NCI-H187 (cell line): ENCODE measurements around the gene LRRN4CL.
A peak's percentile ranks its signal among the peaks of the same experiment; 100 is the strongest.
"Not testable (repeated sequence)": the region's sequence is repeated elsewhere in the genome, so short reads cannot be mapped to it uniquely, and the experiment has no call there.

ENCODE experiments used
- DNase-seq, 2 experiments: peaks; one replicate each; lab custom pipeline; 2025; lab: John Stamatoyannopoulos, UW

Gene LRRN4CL

GRCh38 chr11:62676698-62677097 lies 12.6 kb downstream of the LRRN4CL start:
- no peak for DNase-seq

GRCh38 chr11:62675415-62675814 lies 13.9 kb downstream of the LRRN4CL start:
- not testable (repeated sequence) for DNase-seq

- DNase-seq: no peak
Measured at GRCh38 chr11:62673196-62673525, 16.2 kb downstream of the LRRN4CL start.

- DNase-seq: peak in 1 of 2 experiments; percentile 61
Measured at GRCh38 chr11:62671608-62672389, 17.5 kb downstream of the LRRN4CL start, which contains the start of the genes LBHD1 and UQCC3. Gene LBHD1, minus strand, starts transcription at chr11:62672267. Its CDS starts 2,236 bp downstream, at chr11:62670031. Gene UQCC3, plus strand, starts transcription at chr11:62671673. Its CDS starts 73 bp downstream, at chr11:62671746.

GRCh38 chr11:62671236-62671607 lies 18.1 kb downstream of the LRRN4CL start:
- DNase-seq: peak in 1 of 2 experiments; percentile 55

GRCh38 chr11:62669420-62670161 lies 19.7 kb downstream of the LRRN4CL start:
- no peak for DNase-seq

GRCh38 chr11:62667460-62667859 lies 21.9 kb downstream of the LRRN4CL start:
- DNase-seq: no peak

GRCh38 chr11:62666259-62666926 lies 22.9 kb downstream of the LRRN4CL start:
- DNase-seq: no peak

GRCh38 chr11:62665599-62666258 lies 23.6 kb downstream of the LRRN4CL start:
- no peak for DNase-seq

- peak; percentile 70 to 86 for DNase-seq
Measured at GRCh38 chr11:62665075-62665598, 24.2 kb downstream of the LRRN4CL start, which contains the start of the genes C11orf98 and CSKMT. Gene C11orf98, minus strand, starts transcription at chr11:62665210. Its CDS starts 41 bp downstream, at chr11:62665169. Gene CSKMT, plus strand, starts transcription at chr11:62665312. Its CDS starts 568 bp downstream, at chr11:62665880.

- DNase-seq: peak in 1 of 2 experiments; percentile 29
Measured at GRCh38 chr11:62664405-62665074, 24.8 kb downstream of the LRRN4CL start.

GRCh38 chr11:62656796-62657429 lies 32.4 kb downstream of the LRRN4CL start:
- DNase-seq: no peak

GRCh38 chr11:62654297-62654696 lies 35.0 kb downstream of the LRRN4CL start:
- no peak for DNase-seq

- no peak for DNase-seq
Measured at GRCh38 chr11:62652161-62653006, 36.9 kb downstream of the LRRN4CL start.

- not testable (repeated sequence) for DNase-seq
Measured at GRCh38 chr11:62650283-62650682, 39.0 kb downstream of the LRRN4CL start.

GRCh38 chr11:62649486-62649885 lies 39.8 kb downstream of the LRRN4CL start:
- DNase-seq: no peak

- DNase-seq: no peak
Measured at GRCh38 chr11:62648967-62649364, 40.4 kb downstream of the LRRN4CL start.

- no peak for DNase-seq
Measured at GRCh38 chr11:62648185-62648966, 41.0 kb downstream of the LRRN4CL start.

- DNase-seq: no peak
Measured at GRCh38 chr11:62647609-62648005, 41.7 kb downstream of the LRRN4CL start.
